Adrenal gland (tissue), 5 donors: Measurements from ENCODE around the gene HIGD2A.

Experiments used
- POLR2A ChIP-seq, 2 donors: fragments of 450-650 bp; IDR thresholded peaks; one replicate each; pipeline ENCODE4 v1.6.1; 2017; ENCODE audit warnings: antibody characterized with exemption in 2 of 2, mild to moderate bottlenecking in 2 of 2, moderate library complexity in 1 of 2
- TF ChIP-seq, protein P1 (sequence below), 6 experiments: fragments of 450-650 bp in 4 of 6; fragments of 200-600 bp in 2 of 6; sonication (generic) in 1 of 6; IDR thresholded peaks; 1 replicate in 5 of 6; 2 replicates in 1 of 6; pipeline versions ENCODE4 v1.5.1 to v1.8.0; 2016 to 2021; ENCODE audit warnings: antibody characterized with exemption in 6 of 6, mild to moderate bottlenecking in 2 of 6, moderate library complexity in 1 of 6
- donor health status: DM: no; HTN: no; CAD: no.

DNA sequence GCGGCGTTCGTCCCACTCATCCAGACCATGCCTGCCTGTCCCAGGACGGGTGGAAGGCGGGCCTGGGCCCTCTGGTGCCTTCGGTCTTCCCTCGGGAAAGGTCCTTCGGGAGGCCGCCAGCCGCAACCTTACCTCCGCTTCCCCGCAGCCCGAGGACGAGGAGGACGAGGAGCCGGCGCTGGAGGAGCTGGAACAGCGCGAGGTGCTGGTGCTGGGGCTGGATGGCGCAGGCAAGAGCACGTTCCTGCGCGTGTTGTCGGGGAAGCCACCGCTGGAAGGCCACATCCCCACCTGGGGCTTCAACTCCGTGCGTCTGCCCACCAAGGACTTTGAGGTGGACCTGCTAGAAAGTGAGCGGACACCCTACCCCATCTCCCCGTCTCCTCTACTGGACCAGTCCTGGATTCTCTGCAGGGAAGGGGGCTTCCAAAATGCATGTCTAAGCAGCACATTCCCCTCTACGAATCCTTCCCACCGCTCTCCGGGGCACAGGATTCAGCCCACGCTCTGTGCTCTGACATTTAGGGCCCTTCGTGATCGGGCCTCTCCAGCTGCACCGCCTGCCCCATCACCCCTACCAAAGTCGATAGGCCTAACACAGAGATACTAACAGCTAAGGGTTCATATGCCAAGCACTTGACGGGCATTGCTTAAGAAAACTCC, 22.2 kb upstream of the HIGD2A start:
- TF ChIP-seq POLR2A (IDR thresholded peaks at IDR 0.05) = no peak
- TF ChIP-seq, protein P1, sequence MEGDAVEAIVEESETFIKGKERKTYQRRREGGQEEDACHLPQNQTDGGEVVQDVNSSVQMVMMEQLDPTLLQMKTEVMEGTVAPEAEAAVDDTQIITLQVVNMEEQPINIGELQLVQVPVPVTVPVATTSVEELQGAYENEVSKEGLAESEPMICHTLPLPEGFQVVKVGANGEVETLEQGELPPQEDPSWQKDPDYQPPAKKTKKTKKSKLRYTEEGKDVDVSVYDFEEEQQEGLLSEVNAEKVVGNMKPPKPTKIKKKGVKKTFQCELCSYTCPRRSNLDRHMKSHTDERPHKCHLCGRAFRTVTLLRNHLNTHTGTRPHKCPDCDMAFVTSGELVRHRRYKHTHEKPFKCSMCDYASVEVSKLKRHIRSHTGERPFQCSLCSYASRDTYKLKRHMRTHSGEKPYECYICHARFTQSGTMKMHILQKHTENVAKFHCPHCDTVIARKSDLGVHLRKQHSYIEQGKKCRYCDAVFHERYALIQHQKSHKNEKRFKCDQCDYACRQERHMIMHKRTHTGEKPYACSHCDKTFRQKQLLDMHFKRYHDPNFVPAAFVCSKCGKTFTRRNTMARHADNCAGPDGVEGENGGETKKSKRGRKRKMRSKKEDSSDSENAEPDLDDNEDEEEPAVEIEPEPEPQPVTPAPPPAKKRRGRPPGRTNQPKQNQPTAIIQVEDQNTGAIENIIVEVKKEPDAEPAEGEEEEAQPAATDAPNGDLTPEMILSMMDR (IDR thresholded peaks at IDR 0.05) = no peak
